HepG2 (cell line): ENCODE data around the gene NFE2. TPM values are rescaled to one million over a fixed set of nuclear protein-coding genes. Genes with fewer than 3 reads are reported as not detected.

ENCODE experiments used
- ARNT2 ChIP-seq: sonication (generic); formaldehyde crosslinking; IDR thresholded peaks from 2 replicates; pipeline ENCODE4 v1.8.0; 2022; ENCODE audit warnings: mild to moderate bottlenecking, low read depth, missing genetic modification reagents, moderate library complexity
- DPF2 ChIP-seq: sonication (generic); formaldehyde crosslinking; IDR thresholded peaks from 2 replicates; pipeline ENCODE4 v1.4.0; 2020; ENCODE audit warnings: mild to moderate bottlenecking, low read depth, missing genetic modification reagents, borderline replicate concordance
- GATAD1 ChIP-seq: IDR thresholded peaks from 2 replicates; pipeline ENCODE4 v1.6.1; 2016; ENCODE audit warnings: missing genetic modification reagents, missing compliant biosample characterization
- KDM2A ChIP-seq: sonication (generic); formaldehyde crosslinking; IDR thresholded peaks from 2 replicates; pipeline ENCODE4 v1.4.0; 2020; ENCODE audit warnings: low read depth, missing genetic modification reagents, borderline replicate concordance
- NCOA2 ChIP-seq: sonication (generic); formaldehyde crosslinking; IDR thresholded peaks from 2 replicates; pipeline ENCODE4 v1.8.0; 2022; ENCODE audit warnings: inconsistent platforms
- PHF8 ChIP-seq: sonication (generic); formaldehyde crosslinking; IDR thresholded peaks from 2 replicates; pipeline ENCODE4 v1.5.0; 2020; ENCODE audit warnings: missing genetic modification reagents
- PITX1 ChIP-seq: sonication (generic); formaldehyde crosslinking; IDR thresholded peaks from 2 replicates; pipeline ENCODE4 v1.5.1; 2020; ENCODE audit warnings: mild to moderate bottlenecking, missing genetic modification reagents
- SALL1 ChIP-seq: sonication (generic); formaldehyde crosslinking; IDR thresholded peaks from 2 replicates; pipeline ENCODE4 v1.8.0; 2022; ENCODE audit warnings: mild to moderate bottlenecking, missing genetic modification reagents
- SMYD3 ChIP-seq: sonication (generic); formaldehyde crosslinking; IDR thresholded peaks from 2 replicates; pipeline ENCODE4 v1.8.1; 2023; ENCODE audit warnings: mild to moderate bottlenecking, missing genetic modification reagents
- SPEN ChIP-seq: sonication (generic); formaldehyde crosslinking; IDR thresholded peaks from 2 replicates; pipeline ENCODE4 v1.5.1; 2020; ENCODE audit warnings: low read depth, mild to moderate bottlenecking, missing genetic modification reagents
- USF2 ChIP-seq, 2 experiments: sonication (generic) in 1 of 2; formaldehyde crosslinking in 1 of 2; IDR thresholded peaks; 2 replicates each; pipeline versions ENCODE4 v1.5.1 to v1.6.1; 2011 to 2020; ENCODE audit warnings: borderline replicate concordance in 1 of 2, low read depth in 1 of 2, low read length in 1 of 2, mild to moderate bottlenecking in 1 of 2, missing genetic modification reagents in 1 of 2, moderate library complexity in 1 of 2
- ZNF138 ChIP-seq: sonication (generic); formaldehyde crosslinking; IDR thresholded peaks from 2 replicates; pipeline ENCODE4 v1.5.0; 2020; ENCODE audit warnings: mild to moderate bottlenecking, low read depth, missing genetic modification reagents
- ZNF225 ChIP-seq: sonication (generic); formaldehyde crosslinking; IDR thresholded peaks from 2 replicates; pipeline ENCODE4 v1.4.0; 2020; ENCODE audit warnings: mild to moderate bottlenecking, missing genetic modification reagents
- ZNF24 ChIP-seq: fragments of 450-650 bp; IDR thresholded peaks from 2 replicates; pipeline ENCODE4 v1.6.1; 2017; ENCODE audit warnings: antibody characterized with exemption, mild to moderate bottlenecking
- ZNF264 ChIP-seq: sonication (generic); formaldehyde crosslinking; IDR thresholded peaks from 2 replicates; pipeline ENCODE4 v1.4.0; 2020; ENCODE audit warnings: missing genetic modification reagents
- ZNF543 ChIP-seq: sonication (generic); formaldehyde crosslinking; IDR thresholded peaks from 2 replicates; pipeline ENCODE4 v1.4.0; 2020; ENCODE audit warnings: mild to moderate bottlenecking, missing genetic modification reagents
- ZNF567 ChIP-seq: sonication (generic); formaldehyde crosslinking; IDR thresholded peaks from 2 replicates; pipeline ENCODE4 v1.8.1; 2023; ENCODE audit warnings: mild to moderate bottlenecking, missing genetic modification reagents, borderline replicate concordance
- ZNF615 ChIP-seq: sonication (generic); formaldehyde crosslinking; IDR thresholded peaks from 2 replicates; pipeline ENCODE4 v1.5.0; 2020; ENCODE audit warnings: mild to moderate bottlenecking, missing genetic modification reagents, borderline replicate concordance
- ZNF674 ChIP-seq: sonication (generic); formaldehyde crosslinking; IDR thresholded peaks from 2 replicates; pipeline ENCODE4 v1.5.0; 2020; ENCODE audit warnings: low read depth, mild to moderate bottlenecking, missing genetic modification reagents
- ZNF709 ChIP-seq: sonication (generic); formaldehyde crosslinking; IDR thresholded peaks from 2 replicates; pipeline ENCODE4 v1.5.0; 2020; ENCODE audit warnings: mild to moderate bottlenecking, missing genetic modification reagents
- ZNF781 ChIP-seq: sonication (generic); formaldehyde crosslinking; IDR thresholded peaks from 2 replicates; pipeline ENCODE4 v1.5.1; 2020; ENCODE audit warnings: borderline replicate concordance, mild to moderate bottlenecking, missing genetic modification reagents; ENCODE audit errors: not compliant biosample characterization
- ZNF782 ChIP-seq: sonication (generic); formaldehyde crosslinking; IDR thresholded peaks from 2 replicates; pipeline ENCODE4 v1.4.0; 2020; ENCODE audit warnings: missing genetic modification reagents, mild to moderate bottlenecking, borderline replicate concordance
- polyA plus RNA-seq, 8 experiments: library from polyadenylated mRNA; depleted of rRNA in 3 of 8; stranded (reverse) in 7 of 8; unstranded in 1 of 8; fragments of >200 nt; fragmentation: Illumina TruSeq in 4 of 8; extraction: Trizol in 4 of 8; gene quantifications; 2 replicates each; pipeline versions ENCODE4 v1.2.1 to v1.2.3, GENCODE V29; 2011 to 2016; ENCODE audit warnings: low read depth in 4 of 8, missing spikeins in 1 of 8, mixed read lengths in 1 of 8; ENCODE audit not compliant: insufficient read depth in 1 of 8
- total RNA-seq, 5 experiments: library from RNA; depleted of rRNA; stranded (reverse); fragments of >200 nt; fragmentation: Illumina TruSeq; extraction: Trizol; gene quantifications; 2 replicates each; pipeline ENCODE4 v1.2.3, GENCODE V29; 2016; ENCODE audit warnings: low read depth in 1 of 5
- TF ChIP-seq, protein P1 (sequence below): sonication (generic); formaldehyde crosslinking; IDR thresholded peaks from 2 replicates; pipeline ENCODE4 v1.4.0; 2020; ENCODE audit warnings: missing genetic modification reagents
- TF ChIP-seq, protein P2 (sequence below): sonication (generic); formaldehyde crosslinking; IDR thresholded peaks from 2 replicates; pipeline ENCODE4 v1.5.0; 2020; ENCODE audit warnings: mild to moderate bottlenecking, missing genetic modification reagents, moderate library complexity

Gene NFE2
- total and polyA plus RNA-seq, 2 of the 13 experiments (the other 11 are each of a cell fraction or from before 2014, with no cell fraction given) = 4.5 to 7.8 TPM

DNA sequence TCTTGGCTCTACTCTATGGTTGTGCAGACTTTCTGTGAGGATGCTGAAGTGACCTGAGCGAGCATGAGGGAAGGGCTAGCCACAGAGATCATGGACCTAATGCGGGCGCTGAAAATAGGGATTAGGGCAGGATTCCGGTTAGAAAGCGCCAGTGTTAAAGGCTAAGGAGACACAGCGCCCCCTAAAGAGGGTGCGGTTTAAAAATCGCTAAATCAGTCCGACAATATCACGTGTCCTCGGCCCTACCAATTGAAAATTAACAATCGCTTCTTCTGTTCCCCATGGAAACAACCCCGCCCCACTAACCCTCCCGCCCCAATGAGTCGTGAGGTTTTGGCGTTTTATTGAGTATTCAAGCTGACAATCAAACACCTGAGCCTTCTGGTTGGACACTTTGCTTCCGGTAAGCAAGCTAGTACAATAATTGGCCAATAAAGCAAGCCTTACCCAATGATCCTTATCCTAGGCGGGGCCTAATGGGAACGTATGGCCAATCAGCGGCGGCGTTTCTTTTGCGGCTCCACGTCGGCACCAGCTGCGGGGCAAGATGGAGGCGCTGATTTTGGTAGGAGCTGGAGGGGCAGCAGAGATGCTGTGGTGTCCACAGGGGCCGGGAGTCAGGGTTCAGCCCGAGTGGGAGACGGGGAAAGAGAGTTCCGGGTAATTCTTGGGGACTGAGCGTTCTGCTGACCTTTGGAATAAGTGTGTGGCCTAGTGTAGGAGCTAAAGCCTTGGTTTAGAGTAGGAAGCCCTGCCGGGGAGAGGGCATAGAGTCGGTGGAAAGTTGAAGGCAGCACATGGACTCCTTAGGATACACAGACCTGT is 24.0 kb upstream of the NFE2 start, which contains the start of gene COPZ1 (continued):
- TF ChIP-seq, protein P1, sequence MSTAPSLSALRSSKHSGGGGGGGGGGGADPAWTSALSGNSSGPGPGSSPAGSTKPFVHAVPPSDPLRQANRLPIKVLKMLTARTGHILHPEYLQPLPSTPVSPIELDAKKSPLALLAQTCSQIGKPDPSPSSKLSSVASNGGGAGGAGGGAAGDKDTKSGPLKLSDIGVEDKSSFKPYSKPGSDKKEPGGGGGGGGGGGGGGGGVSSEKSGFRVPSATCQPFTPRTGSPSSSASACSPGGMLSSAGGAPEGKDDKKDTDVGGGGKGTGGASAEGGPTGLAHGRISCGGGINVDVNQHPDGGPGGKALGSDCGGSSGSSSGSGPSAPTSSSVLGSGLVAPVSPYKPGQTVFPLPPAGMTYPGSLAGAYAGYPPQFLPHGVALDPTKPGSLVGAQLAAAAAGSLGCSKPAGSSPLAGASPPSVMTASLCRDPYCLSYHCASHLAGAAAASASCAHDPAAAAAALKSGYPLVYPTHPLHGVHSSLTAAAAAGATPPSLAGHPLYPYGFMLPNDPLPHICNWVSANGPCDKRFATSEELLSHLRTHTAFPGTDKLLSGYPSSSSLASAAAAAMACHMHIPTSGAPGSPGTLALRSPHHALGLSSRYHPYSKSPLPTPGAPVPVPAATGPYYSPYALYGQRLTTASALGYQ = no peak
- TF ChIP-seq ZNF225 (CRISPR knock-in tag) (no peak), ZNF567 (CRISPR knock-in tag) (no peak), PHF8 (CRISPR knock-in tag) (peak; percentile 87), PITX1 (peak; percentile 76; the same call in 1 of the 2 replicates), ZNF709 (CRISPR knock-in tag) (peak; percentile 50; the same call in 1 of the 2 replicates), SPEN (CRISPR knock-in tag) (peak; percentile 66), SMYD3 (CRISPR knock-in tag) (no peak), ARNT2 (no peak), DPF2 (CRISPR knock-in tag) (no peak), ZNF674 (no peak), ZNF543 (0 out of 2 replicates have a peak, but pooled peaks have one; percentile 41), ZNF24 (no peak), NCOA2 (CRISPR knock-in tag) (no peak; the same call in 1 of the 2 replicates), KDM2A (CRISPR knock-in tag) (0 out of 2 replicates have a peak, but pooled peaks have one; percentile 9), ZNF615 (no peak), SALL1 (CRISPR knock-in tag) (peak; percentile 52; the same call in 1 of the 2 replicates), ZNF264 (CRISPR knock-in tag) (no peak), ZNF781 (CRISPR knock-in tag) (peak; percentile 62), ZNF138 (CRISPR knock-in tag) (0 out of 2 replicates have a peak, but pooled peaks have one; percentile 71), USF2 (IDR thresholded peaks at IDR 0.05; ENCODE audit: low read depth, low read length) (peak; percentile 84), USF2 (CRISPR knock-in tag; IDR thresholded peaks at IDR 0.05; ENCODE audit: borderline replicate concordance) (peak; percentile 86; the same call in 1 of the 2 replicates), GATAD1 (peak; percentile 89), ZNF782 (CRISPR knock-in tag) (no peak)
- TF ChIP-seq, protein P2, sequence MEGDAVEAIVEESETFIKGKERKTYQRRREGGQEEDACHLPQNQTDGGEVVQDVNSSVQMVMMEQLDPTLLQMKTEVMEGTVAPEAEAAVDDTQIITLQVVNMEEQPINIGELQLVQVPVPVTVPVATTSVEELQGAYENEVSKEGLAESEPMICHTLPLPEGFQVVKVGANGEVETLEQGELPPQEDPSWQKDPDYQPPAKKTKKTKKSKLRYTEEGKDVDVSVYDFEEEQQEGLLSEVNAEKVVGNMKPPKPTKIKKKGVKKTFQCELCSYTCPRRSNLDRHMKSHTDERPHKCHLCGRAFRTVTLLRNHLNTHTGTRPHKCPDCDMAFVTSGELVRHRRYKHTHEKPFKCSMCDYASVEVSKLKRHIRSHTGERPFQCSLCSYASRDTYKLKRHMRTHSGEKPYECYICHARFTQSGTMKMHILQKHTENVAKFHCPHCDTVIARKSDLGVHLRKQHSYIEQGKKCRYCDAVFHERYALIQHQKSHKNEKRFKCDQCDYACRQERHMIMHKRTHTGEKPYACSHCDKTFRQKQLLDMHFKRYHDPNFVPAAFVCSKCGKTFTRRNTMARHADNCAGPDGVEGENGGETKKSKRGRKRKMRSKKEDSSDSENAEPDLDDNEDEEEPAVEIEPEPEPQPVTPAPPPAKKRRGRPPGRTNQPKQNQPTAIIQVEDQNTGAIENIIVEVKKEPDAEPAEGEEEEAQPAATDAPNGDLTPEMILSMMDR (CRISPR knock-in tag) = peak; percentile 90
